ENCODE data around the gene RCAN3. TPM values are rescaled to one million over a fixed set of nuclear protein-coding genes. Genes with fewer than 3 reads are reported as not detected.
A peak's percentile ranks its signal among the peaks of the same experiment; 100 is the strongest.

RCAN3 gene
- total and polyA plus RNA-seq, 2 of the 13 experiments (the other 11 are each of a cell fraction or from before 2014, with no cell fraction given): 12.2 to 13.3 TPM

GRCh38 chr1:24551960-24552571 lies 49.4 kb downstream of the RCAN3 start (continued):
- TF ChIP-seq BCLAF1 (IDR thresholded peaks at IDR 0.05): no peak
- no peak for TF ChIP-seq MLLT10 (CRISPR knock-in tag; IDR thresholded peaks at IDR 0.05)
- 0 out of 2 replicates have a peak, but pooled peaks have one; percentile 33 for TF ChIP-seq ZNF335 (CRISPR knock-in tag; IDR thresholded peaks at IDR 0.05)
- TF ChIP-seq GPBP1L1 (CRISPR knock-in tag; IDR thresholded peaks at IDR 0.05): no peak
- no peak for TF ChIP-seq LRRFIP1 (CRISPR knock-in tag; conservative IDR thresholded peaks at IDR 0.05)
- peak; percentile 38; the same call in 1 of the 2 replicates for TF ChIP-seq ZBTB7A (CRISPR knock-in tag; IDR thresholded peaks at IDR 0.05)
- no peak for TF ChIP-seq PRDM15 (CRISPR knock-in tag; IDR thresholded peaks at IDR 0.05)
- TF ChIP-seq UBTF (CRISPR knock-in tag; IDR thresholded peaks at IDR 0.05): no peak
- TF ChIP-seq STAT6 (CRISPR knock-in tag; IDR thresholded peaks at IDR 0.05; ENCODE audit: borderline replicate concordance): no peak
- TF ChIP-seq SCMH1 (CRISPR knock-in tag; IDR thresholded peaks at IDR 0.05; ENCODE audit: borderline replicate concordance): no peak
- TF ChIP-seq SYNCRIP (IDR thresholded peaks at IDR 0.05; ENCODE audit: insufficient read depth, low read depth, low read length): no peak
- no peak for TF ChIP-seq ISL2 (CRISPR knock-in tag; IDR thresholded peaks at IDR 0.05)
- peak; percentile 79 for TF ChIP-seq HDAC2 (CRISPR knock-in tag; IDR thresholded peaks at IDR 0.05)

Measured in HepG2 (cell line).